Measurements from ENCODE around the gene DGCR2.
"Not testable (repeated sequence)": the region's sequence is repeated elsewhere in the genome, so short reads cannot be mapped to it uniquely, and the experiment has no call there.

DGCR2 gene

GRCh38 chr22:19040888-19041703 is 81.1 kb downstream of the DGCR2 start:
- Mint-ChIP-seq H3K9me3 (no peaks in the 10 kb centered on the region), H3K4me3 (no peak overlapping the region), H3K4me1 (no peaks in the 10 kb centered on the region), H3K27me3 (no peaks in the 10 kb centered on the region), H3K27ac (no peak overlapping the region), H3K36me3 (peaks cover 16% of the 10 kb centered on the region)
- DNase-seq (ENCODE audit: low spot score in 2 of 2): no peak
- no peak for ATAC-seq (ENCODE audit: low read depth)

- no peaks in the 10 kb centered on the region for H3K4me1 Mint-ChIP-seq
- H3K36me3 Mint-ChIP-seq: peaks cover 16% of the 10 kb centered on the region
- no peaks in the 10 kb centered on the region for H3K27me3 Mint-ChIP-seq
- ATAC-seq (ENCODE audit: low read depth) (no peak), DNase-seq (ENCODE audit: low spot score in 2 of 2) (no peak)
- H3K27ac Mint-ChIP-seq: no peak overlapping the region
- H3K9me3 Mint-ChIP-seq: no peaks in the 10 kb centered on the region
- H3K4me3 Mint-ChIP-seq: no peak overlapping the region
These were observed 81.8 kb downstream of the DGCR2 start for GRCh38 chr22:19040391-19040861.

GRCh38 chr22:19039796-19040280 is 82.4 kb downstream of the DGCR2 start:
- no peak overlapping the region for H3K4me3 Mint-ChIP-seq
- H3K9me3 Mint-ChIP-seq: no peaks in the 10 kb centered on the region
- DNase-seq (ENCODE audit: low spot score in 2 of 2) (no peak), ATAC-seq (ENCODE audit: low read depth) (no peak)
- no peaks in the 10 kb centered on the region for H3K27me3 Mint-ChIP-seq
- H3K27ac Mint-ChIP-seq: no peak overlapping the region
- H3K4me1 Mint-ChIP-seq: no peaks in the 10 kb centered on the region
- H3K36me3 Mint-ChIP-seq: peaks cover 10% of the 10 kb centered on the region

- H3K4me3 Mint-ChIP-seq: no peak overlapping the region
- ATAC-seq (ENCODE audit: low read depth) (no peak), DNase-seq (ENCODE audit: low spot score in 2 of 2) (no peak)
- no peaks in the 10 kb centered on the region for H3K9me3 Mint-ChIP-seq
- no peaks in the 10 kb centered on the region for H3K27me3 Mint-ChIP-seq
- peaks cover 10% of the 10 kb centered on the region for H3K36me3 Mint-ChIP-seq
- no peak overlapping the region for H3K27ac Mint-ChIP-seq
- no peaks in the 10 kb centered on the region for H3K4me1 Mint-ChIP-seq
These were observed 82.8 kb downstream of the DGCR2 start for GRCh38 chr22:19039448-19039780.

GRCh38 chr22:19038728-19039447 is 83.3 kb downstream of the DGCR2 start:
- DNase-seq (ENCODE audit: low spot score in 2 of 2) (no peak), ATAC-seq (ENCODE audit: low read depth) (no peak)
- no peak overlapping the region for H3K4me3 Mint-ChIP-seq
- H3K27ac Mint-ChIP-seq: no peak overlapping the region
- H3K9me3 Mint-ChIP-seq: no peaks in the 10 kb centered on the region
- H3K36me3 Mint-ChIP-seq: peaks cover 10% of the 10 kb centered on the region
- H3K4me1 Mint-ChIP-seq: no peaks in the 10 kb centered on the region
- no peaks in the 10 kb centered on the region for H3K27me3 Mint-ChIP-seq

- Mint-ChIP-seq H3K27me3 (no peaks in the 10 kb centered on the region), H3K27ac (no peak overlapping the region), H3K9me3 (no peaks in the 10 kb centered on the region), H3K4me1 (peaks cover under 1% of the 10 kb centered on the region), H3K36me3 (peaks cover 10% of the 10 kb centered on the region), H3K4me3 (no peak overlapping the region)
- no peak for DNase-seq (ENCODE audit: low spot score in 2 of 2)
- ATAC-seq (ENCODE audit: low read depth): no peak
These were observed 84.1 kb downstream of the DGCR2 start for GRCh38 chr22:19038164-19038546.

- H3K4me3 Mint-ChIP-seq: no peak overlapping the region
- H3K4me1 Mint-ChIP-seq: peaks cover 4% of the 10 kb centered on the region
- no peaks in the 10 kb centered on the region for H3K27me3 Mint-ChIP-seq
- H3K36me3 Mint-ChIP-seq: peaks cover 8% of the 10 kb centered on the region
- H3K9me3 Mint-ChIP-seq: no peaks in the 10 kb centered on the region
- no peak for ATAC-seq (ENCODE audit: low read depth)
- H3K27ac Mint-ChIP-seq: no peak overlapping the region
- DNase-seq (ENCODE audit: low spot score in 2 of 2): no peak
These were observed 84.7 kb downstream of the DGCR2 start for GRCh38 chr22:19037282-19038163.

GRCh38 chr22:19036523-19037273 is 85.5 kb downstream of the DGCR2 start:
- Mint-ChIP-seq H3K9me3 (no peaks in the 10 kb centered on the region), H3K27me3 (no peaks in the 10 kb centered on the region), H3K27ac (no peak overlapping the region), H3K4me1 (peaks cover 4% of the 10 kb centered on the region), H3K36me3 (peaks cover 6% of the 10 kb centered on the region), H3K4me3 (no peak overlapping the region)
- ATAC-seq (ENCODE audit: low read depth) (no peak), DNase-seq (ENCODE audit: low spot score in 2 of 2) (no peak)

- Mint-ChIP-seq H3K4me3 (no peak overlapping the region), H3K4me1 (peaks cover 4% of the 10 kb centered on the region), H3K36me3 (peaks cover 6% of the 10 kb centered on the region), H3K27me3 (no peaks in the 10 kb centered on the region), H3K27ac (no peak overlapping the region), H3K9me3 (no peaks in the 10 kb centered on the region)
- DNase-seq (ENCODE audit: low spot score in 2 of 2) (no peak), ATAC-seq (ENCODE audit: low read depth) (no peak)
These were observed 86.0 kb downstream of the DGCR2 start for GRCh38 chr22:19036229-19036522.

GRCh38 chr22:19035474-19036228 is 86.6 kb downstream of the DGCR2 start:
- no peak overlapping the region for H3K27ac Mint-ChIP-seq
- peaks cover 4% of the 10 kb centered on the region for H3K4me1 Mint-ChIP-seq
- ATAC-seq (ENCODE audit: low read depth) (peak; percentile 26), DNase-seq (ENCODE audit: low spot score in 2 of 2) (no peak)
- H3K36me3 Mint-ChIP-seq: peaks cover 4% of the 10 kb centered on the region
- no peak overlapping the region for H3K4me3 Mint-ChIP-seq
- no peaks in the 10 kb centered on the region for H3K9me3 Mint-ChIP-seq
- no peaks in the 10 kb centered on the region for H3K27me3 Mint-ChIP-seq

GRCh38 chr22:19035126-19035473 is 87.1 kb downstream of the DGCR2 start:
- not testable (repeated sequence) for H3K4me3 Mint-ChIP-seq; H3K4me1 Mint-ChIP-seq; H3K27me3 Mint-ChIP-seq; ATAC-seq (ENCODE audit: low read depth); H3K27ac Mint-ChIP-seq; H3K9me3 Mint-ChIP-seq; DNase-seq (ENCODE audit: low spot score in 2 of 2); H3K36me3 Mint-ChIP-seq

GRCh38 chr22:19034724-19035120 is 87.5 kb downstream of the DGCR2 start:
- not testable (repeated sequence) for H3K9me3 Mint-ChIP-seq; H3K36me3 Mint-ChIP-seq; H3K4me3 Mint-ChIP-seq; H3K27me3 Mint-ChIP-seq; H3K27ac Mint-ChIP-seq; ATAC-seq (ENCODE audit: low read depth); DNase-seq (ENCODE audit: low spot score in 2 of 2); H3K4me1 Mint-ChIP-seq

GRCh38 chr22:19034031-19034723 is 88.0 kb downstream of the DGCR2 start:
- DNase-seq (ENCODE audit: low spot score in 2 of 2); H3K27me3 Mint-ChIP-seq; H3K4me1 Mint-ChIP-seq; H3K27ac Mint-ChIP-seq; ATAC-seq (ENCODE audit: low read depth); H3K9me3 Mint-ChIP-seq; H3K36me3 Mint-ChIP-seq; H3K4me3 Mint-ChIP-seq: not testable (repeated sequence)
